ENCODE data around the gene SH2D3A. TPM values are rescaled to one million over a fixed set of nuclear protein-coding genes. Genes with fewer than 3 reads are reported as not detected.

Gene SH2D3A
- total RNA-seq, 1 donor from 2014 or later: 1.5 TPM

- Mint-ChIP-seq H3K4me3 (ENCODE audit: unreplicated experiment) (peak overlapping the region; percentile 39), H3K36me3 (ENCODE audit: low read depth, unreplicated experiment) (peaks cover 27% of the 10 kb centered on the region), H3K27ac (ENCODE audit: unreplicated experiment) (no peak overlapping the region), H3K27me3 (ENCODE audit: unreplicated experiment) (peaks cover 4% of the 10 kb centered on the region), H3K9me3 (ENCODE audit: unreplicated experiment) (no peaks in the 10 kb centered on the region), H3K4me1 (ENCODE audit: unreplicated experiment) (no peaks in the 10 kb centered on the region)
- DNase-seq (ENCODE audit: low spot score): no peak
- no peak for TF ChIP-seq CTCF (IDR thresholded peaks at IDR 0.05; ENCODE audit: unreplicated experiment)
These were observed 22.6 kb downstream of the SH2D3A start for GRCh38 chr19:6744381-6745301.

GRCh38 chr19:6743714-6744380, 23.4 kb downstream of the SH2D3A start:
- Mint-ChIP-seq H3K27me3 (ENCODE audit: unreplicated experiment) (peaks cover 6% of the 10 kb centered on the region), H3K27ac (ENCODE audit: unreplicated experiment) (peak overlapping the region; percentile 59), H3K4me1 (ENCODE audit: unreplicated experiment) (peaks cover 1% of the 10 kb centered on the region), H3K4me3 (ENCODE audit: unreplicated experiment) (peak overlapping the region; percentile 39), H3K36me3 (ENCODE audit: low read depth, unreplicated experiment) (peaks cover 21% of the 10 kb centered on the region), H3K9me3 (ENCODE audit: unreplicated experiment) (no peaks in the 10 kb centered on the region)
- no peak for TF ChIP-seq CTCF (IDR thresholded peaks at IDR 0.05; ENCODE audit: unreplicated experiment)
- no peak for DNase-seq (ENCODE audit: low spot score)

- H3K4me3 Mint-ChIP-seq (ENCODE audit: unreplicated experiment): peak overlapping the region; percentile 19
These were observed 24.2 kb downstream of the SH2D3A start for GRCh38 chr19:6743066-6743465.

GRCh38 chr19:6740589-6741343, 26.5 kb downstream of the SH2D3A start:
- TF ChIP-seq CTCF (IDR thresholded peaks at IDR 0.05; ENCODE audit: unreplicated experiment): no peak
- Mint-ChIP-seq H3K4me1 (ENCODE audit: unreplicated experiment) (peaks cover 16% of the 10 kb centered on the region), H3K27ac (ENCODE audit: unreplicated experiment) (no peak overlapping the region), H3K36me3 (ENCODE audit: low read depth, unreplicated experiment) (peaks cover 23% of the 10 kb centered on the region), H3K27me3 (ENCODE audit: unreplicated experiment) (peaks cover 21% of the 10 kb centered on the region), H3K9me3 (ENCODE audit: unreplicated experiment) (no peaks in the 10 kb centered on the region), H3K4me3 (ENCODE audit: unreplicated experiment) (peak overlapping the region; percentile 92)
- peak; percentile 65 for DNase-seq (ENCODE audit: low spot score)

More at GRCh38 chr19:6743066-6743465, 24.2 kb downstream of the SH2D3A start:
- TF ChIP-seq CTCF (IDR thresholded peaks at IDR 0.05; ENCODE audit: unreplicated experiment): no peak
- H3K27me3 Mint-ChIP-seq (ENCODE audit: unreplicated experiment): peaks cover 11% of the 10 kb centered on the region
- peaks cover 9% of the 10 kb centered on the region for H3K4me1 Mint-ChIP-seq (ENCODE audit: unreplicated experiment)
- H3K9me3 Mint-ChIP-seq (ENCODE audit: unreplicated experiment): no peaks in the 10 kb centered on the region
- DNase-seq (ENCODE audit: low spot score): no peak
- H3K27ac Mint-ChIP-seq (ENCODE audit: unreplicated experiment): no peak overlapping the region
- peaks cover 21% of the 10 kb centered on the region for H3K36me3 Mint-ChIP-seq (ENCODE audit: low read depth, unreplicated experiment)
